SH-SY5Y (cell line): ENCODE data around the gene UBL4B.

ENCODE experiments used
- GATA2 ChIP-seq: IDR thresholded peaks from 2 replicates; pipeline ENCODE4 v1.6.1; 2011; ENCODE audit warnings: mild to moderate bottlenecking, low read depth, low read length
- GATA3 ChIP-seq: IDR thresholded peaks from 2 replicates; pipeline ENCODE4 v1.6.1; 2011; ENCODE audit warnings: low read depth, mild to moderate bottlenecking, low read length, moderate library complexity

- TF ChIP-seq GATA2 (no peak), GATA3 (no peak)
These were observed 1.3 kb downstream of the UBL4B start for GRCh38 chr1:110113551-110113950.
